Lung (tissue), 12 donors: ENCODE measurements around the gene RBPMS2. TPM values are rescaled to one million over a fixed set of nuclear protein-coding genes. Genes with fewer than 3 reads are reported as not detected.

Experiments used
- ATAC-seq: fragments of 200-7000 bp; cut with Tn5 transposase; one replicate; pipeline ENCODE4 v1.9.1; 2020; ENCODE audit warnings: moderate number of reproducible peaks; ENCODE audit not compliant: insufficient read depth, low FRiP score
- DNase-seq, 3 donors: peaks; one replicate each; pipeline ENCODE4 v3.0.0-alpha.2; 2013 to 2017
- H3K27ac ChIP-seq, 2 donors: one replicate each; pipeline ENCODE4 v1.5.1; 2013; ENCODE audit warnings: mild to moderate bottlenecking in 2 of 2, moderate library complexity in 2 of 2, control low read depth in 1 of 2, inconsistent platforms in 1 of 2, low read depth in 1 of 2, low read length in 1 of 2
- H3K27me3 ChIP-seq, 3 donors: one replicate each; pipeline ENCODE4 v1.5.1; 2013; ENCODE audit warnings: low read length in 2 of 3; ENCODE audit not compliant: control insufficient read depth in 3 of 3, insufficient read depth in 3 of 3
- H3K36me3 ChIP-seq, 4 donors: one replicate each; pipeline ENCODE4 v1.5.1; 2013; ENCODE audit warnings: low read length in 4 of 4, mild to moderate bottlenecking in 1 of 4, moderate library complexity in 1 of 4; ENCODE audit not compliant: control insufficient read depth in 4 of 4, insufficient read depth in 4 of 4
- H3K4me1 ChIP-seq, 5 donors: one replicate each; pipeline ENCODE4 v1.5.1; 2013; ENCODE audit warnings: low read length in 5 of 5, mild to moderate bottlenecking in 2 of 5, moderate library complexity in 1 of 5; ENCODE audit not compliant: control insufficient read depth in 5 of 5, insufficient read depth in 5 of 5
- H3K4me3 ChIP-seq: one replicate; pipeline ENCODE4 v1.5.1; 2013; ENCODE audit warnings: mild to moderate bottlenecking, control low read depth, moderate library complexity
- H3K9ac ChIP-seq, 2 donors: one replicate each; pipeline ENCODE4 v1.5.1; 2013; ENCODE audit warnings: low read length in 2 of 2, control low read depth in 1 of 2; ENCODE audit not compliant: insufficient read depth in 1 of 2
- H3K9me3 ChIP-seq, 4 donors: one replicate each; pipeline ENCODE4 v1.5.1; 2013; ENCODE audit warnings: low read length in 3 of 4, mild to moderate bottlenecking in 1 of 4, moderate library complexity in 1 of 4; ENCODE audit not compliant: control insufficient read depth in 4 of 4, insufficient read depth in 3 of 4
- WGBS, 2 donors: extraction: QIAGEN DNeasy Blood & Tissue Kit; methylation state at CpG; one replicate each; pipeline ENCODE4 v1.1.7; 2013; 5-methylcytosine and 5-hydroxymethylcytosine counted together
- polyA plus RNA-seq, 2 donors: library from polyadenylated mRNA; stranded (reverse); fragments of 200-250 nt; gene quantifications; one replicate each; pipeline ENCODE4 v1.2.1, GENCODE V29; 2013
- total RNA-seq, 2 donors: library from RNA; depleted of rRNA in 1 of 2; stranded (reverse); fragments of >200 nt in 1 of 2; gene quantifications; one replicate each; pipeline ENCODE4 v1.2.1, GENCODE V29; 2014 to 2021
- TF ChIP-seq, protein P1 (sequence below): IDR thresholded peaks from 2 replicates; pipeline ENCODE4 v1.5.1; 2012; ENCODE audit warnings: mild to moderate bottlenecking; ENCODE audit errors: control extremely low read depth, extremely low read depth
- donor health status: control.
- donor health status: control.
- donor health status: Bipolar disorder and iron deficiency.
- donor health status: healthy.
- donor health status: DM: yes; HTN: yes; CAD: no.

The RBPMS2 gene
- total and polyA plus RNA-seq, 4 donors = 0.68 to 3.9 (median 2.3) TPM

GRCh38 chr15:64747578-64747977, 27.8 kb downstream of the RBPMS2 start:
- peaks cover 0 to 1% (median 0%) of the 10 kb centered on the region in 4 donors for H3K36me3 ChIP-seq
- no peaks in the 10 kb centered on the region for H3K27me3 ChIP-seq
- H3K4me1 ChIP-seq = no peaks in the 10 kb centered on the region
- DNase-seq (no peak), ATAC-seq (no peak)
- 81 to 91% methylated on average over 9 of the region's 9 CpGs for WGBS, 2 donors
- H3K9ac ChIP-seq = no peak overlapping the region
- TF ChIP-seq, protein P1, sequence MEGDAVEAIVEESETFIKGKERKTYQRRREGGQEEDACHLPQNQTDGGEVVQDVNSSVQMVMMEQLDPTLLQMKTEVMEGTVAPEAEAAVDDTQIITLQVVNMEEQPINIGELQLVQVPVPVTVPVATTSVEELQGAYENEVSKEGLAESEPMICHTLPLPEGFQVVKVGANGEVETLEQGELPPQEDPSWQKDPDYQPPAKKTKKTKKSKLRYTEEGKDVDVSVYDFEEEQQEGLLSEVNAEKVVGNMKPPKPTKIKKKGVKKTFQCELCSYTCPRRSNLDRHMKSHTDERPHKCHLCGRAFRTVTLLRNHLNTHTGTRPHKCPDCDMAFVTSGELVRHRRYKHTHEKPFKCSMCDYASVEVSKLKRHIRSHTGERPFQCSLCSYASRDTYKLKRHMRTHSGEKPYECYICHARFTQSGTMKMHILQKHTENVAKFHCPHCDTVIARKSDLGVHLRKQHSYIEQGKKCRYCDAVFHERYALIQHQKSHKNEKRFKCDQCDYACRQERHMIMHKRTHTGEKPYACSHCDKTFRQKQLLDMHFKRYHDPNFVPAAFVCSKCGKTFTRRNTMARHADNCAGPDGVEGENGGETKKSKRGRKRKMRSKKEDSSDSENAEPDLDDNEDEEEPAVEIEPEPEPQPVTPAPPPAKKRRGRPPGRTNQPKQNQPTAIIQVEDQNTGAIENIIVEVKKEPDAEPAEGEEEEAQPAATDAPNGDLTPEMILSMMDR = no peak
- H3K27ac ChIP-seq = peak overlapping the region in 1 of 2 donors; percentile 57
- no peaks in the 10 kb centered on the region for H3K9me3 ChIP-seq
- no peak overlapping the region for H3K4me3 ChIP-seq

- DNase-seq = no peak
- 63 to 78% methylated on average over 7 of the region's 7 CpGs for WGBS, 2 donors
- peaks cover 0 to 1% (median 0%) of the 10 kb centered on the region in 4 donors for H3K36me3 ChIP-seq
- no peak overlapping the region for H3K9ac ChIP-seq
- no peaks in the 10 kb centered on the region for H3K4me1 ChIP-seq
- ATAC-seq = no peak
- H3K27ac ChIP-seq = peak overlapping the region in 1 of 2 donors; percentile 57
- H3K27me3 ChIP-seq = no peaks in the 10 kb centered on the region
- H3K4me3 ChIP-seq = no peak overlapping the region
- TF ChIP-seq, protein P1 = no peak
- no peaks in the 10 kb centered on the region for H3K9me3 ChIP-seq
These were observed 28.5 kb downstream of the RBPMS2 start for GRCh38 chr15:64746921-64747320.

- TF ChIP-seq, protein P1 = no peak
- H3K4me1 ChIP-seq = no peaks in the 10 kb centered on the region
- no peaks in the 10 kb centered on the region for H3K27me3 ChIP-seq
- ATAC-seq = no peak
- no peak overlapping the region for H3K9ac ChIP-seq
- WGBS, 2 donors = 75 to 78% methylated on average over 5 of the region's 5 CpGs
- H3K36me3 ChIP-seq = peaks cover 0 to 1% (median 0%) of the 10 kb centered on the region in 4 donors
- no peak for DNase-seq
- H3K27ac ChIP-seq = no peak overlapping the region
- H3K4me3 ChIP-seq = no peak overlapping the region
- H3K9me3 ChIP-seq = no peaks in the 10 kb centered on the region
These were observed 29.0 kb downstream of the RBPMS2 start for GRCh38 chr15:64746356-64746755.

DNA sequence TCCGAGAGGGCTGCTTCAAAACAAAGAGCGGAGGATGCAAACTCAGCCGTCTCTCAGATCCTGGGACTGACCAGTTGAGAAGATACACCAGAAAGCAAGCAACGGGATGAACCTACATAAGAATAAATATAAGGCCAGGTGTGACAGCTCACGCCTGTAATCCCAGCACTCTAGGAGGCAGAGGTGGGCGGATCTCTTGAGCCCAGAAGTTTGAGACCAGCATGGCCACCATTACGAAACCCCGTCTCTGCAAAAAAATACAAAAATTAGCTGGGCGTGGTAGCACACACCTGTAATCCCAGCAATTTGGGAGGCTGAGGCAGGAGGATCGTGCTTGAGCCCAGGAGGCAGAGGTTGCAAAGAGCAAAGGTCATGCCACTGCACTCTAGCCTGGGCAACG, 31.7 kb downstream of the RBPMS2 start:
- no peaks in the 10 kb centered on the region for H3K27me3 ChIP-seq
- no peak overlapping the region for H3K4me3 ChIP-seq
- H3K4me1 ChIP-seq = peaks cover 0 to 23% (median 10%) of the 10 kb centered on the region in 5 donors
- DNase-seq = no peak
- no peak overlapping the region for H3K9ac ChIP-seq
- H3K9me3 ChIP-seq = no peaks in the 10 kb centered on the region
- no peak for ATAC-seq
- peaks cover 0 to 3% (median under 1%) of the 10 kb centered on the region in 4 donors for H3K36me3 ChIP-seq
- TF ChIP-seq, protein P1 = no peak
- WGBS, 2 donors = 94 to 96% methylated on average over 11 of the region's 11 CpGs
- H3K27ac ChIP-seq = no peak overlapping the region
